Rectal smooth muscle tissue (tissue), 1 donor: Measurements from ENCODE around the gene LETM1.

Source experiments
- H3K27ac ChIP-seq: one replicate; pipeline ENCODE4 v1.7.0; 2013; ENCODE audit warnings: low read depth, low read length, inconsistent platforms
- H3K27me3 ChIP-seq: one replicate; pipeline ENCODE4 v1.7.0; 2013; ENCODE audit warnings: low read length; ENCODE audit not compliant: control insufficient read depth, insufficient read depth
- H3K36me3 ChIP-seq: one replicate; pipeline ENCODE4 v1.7.0; 2013; ENCODE audit warnings: low read length; ENCODE audit not compliant: control insufficient read depth, insufficient read depth
- H3K4me1 ChIP-seq: one replicate; pipeline ENCODE4 v1.7.0; 2013; ENCODE audit warnings: low read length; ENCODE audit not compliant: control insufficient read depth, insufficient read depth
- H3K4me3 ChIP-seq: one replicate; pipeline ENCODE4 v1.7.0; 2013; ENCODE audit warnings: low read length
- H3K9ac ChIP-seq: one replicate; pipeline ENCODE4 v1.7.0; 2013; ENCODE audit warnings: low read length

Gene LETM1

GRCh38 chr4:1870578-1871443, 14.9 kb upstream of the LETM1 start, which contains the start of gene NSD2:
Gene NSD2, plus strand, starts transcription at chr4:1871393. Its CDS starts 29,262 bp downstream, at chr4:1900655.
- Histone ChIP-seq H3K27ac (peak within 1 kb of the TSS; percentile 91), H3K9ac (peak within 1 kb of the TSS; percentile 73), H3K36me3 (no peaks in the 10 kb centered on the region), H3K4me3 (peak within 1 kb of the TSS; percentile 90), H3K27me3 (no peaks in the 10 kb centered on the region), H3K4me1 (peaks cover 9% of the 10 kb centered on the region)

GRCh38 chr4:1870328-1870577, 14.3 kb upstream of the LETM1 start:
- Histone ChIP-seq H3K4me3 (peak overlapping the region; percentile 90), H3K9ac (peak overlapping the region; percentile 73), H3K36me3 (no peaks in the 10 kb centered on the region), H3K27me3 (no peaks in the 10 kb centered on the region), H3K4me1 (peaks cover 9% of the 10 kb centered on the region), H3K27ac (peak overlapping the region; percentile 91)

- Histone ChIP-seq H3K4me1 (peaks cover 9% of the 10 kb centered on the region), H3K27ac (peak overlapping the region; percentile 91), H3K27me3 (no peaks in the 10 kb centered on the region), H3K4me3 (peak overlapping the region; percentile 90), H3K9ac (peak overlapping the region; percentile 73), H3K36me3 (no peaks in the 10 kb centered on the region)
Observed at GRCh38 chr4:1869530-1870327, 13.8 kb upstream of the LETM1 start.

- H3K4me1 ChIP-seq, result peaks cover 9% of the 10 kb centered on the region
- no peaks in the 10 kb centered on the region for H3K36me3 ChIP-seq
- H3K27me3 ChIP-seq, result peaks cover 1% of the 10 kb centered on the region
- H3K9ac ChIP-seq, result no peak overlapping the region
- H3K4me3 ChIP-seq, result no peak overlapping the region
- no peak overlapping the region for H3K27ac ChIP-seq
Observed at GRCh38 chr4:1868912-1869311, 13.0 kb upstream of the LETM1 start.

DNA sequence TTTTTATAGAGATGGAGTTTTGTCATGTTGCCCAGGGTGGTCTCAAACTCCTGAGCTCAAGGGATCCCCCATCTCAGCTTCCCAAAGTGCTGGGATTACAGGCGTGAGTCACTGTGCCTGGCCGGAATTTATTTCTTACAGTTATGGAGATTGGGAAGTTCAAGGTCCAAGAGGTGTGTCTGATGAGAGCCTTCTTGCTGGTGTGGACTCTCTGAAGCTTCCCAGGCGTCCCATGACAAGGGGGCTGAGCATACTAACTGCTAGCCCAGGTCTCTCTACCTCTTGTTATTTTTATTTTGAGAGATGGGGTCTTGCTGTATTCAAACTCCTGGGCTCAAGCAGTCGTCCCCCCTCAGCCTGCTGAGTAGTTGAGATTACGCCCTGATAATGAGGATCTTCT, 12.3 kb upstream of the LETM1 start:
- Histone ChIP-seq H3K4me1 (peaks cover 9% of the 10 kb centered on the region), H3K4me3 (no peak overlapping the region), H3K9ac (no peak overlapping the region), H3K27ac (no peak overlapping the region), H3K36me3 (no peaks in the 10 kb centered on the region), H3K27me3 (peaks cover 3% of the 10 kb centered on the region)

GRCh38 chr4:1866189-1866661, 10.3 kb upstream of the LETM1 start:
- H3K4me1 ChIP-seq, result peaks cover 4% of the 10 kb centered on the region
- H3K4me3 ChIP-seq, result no peak overlapping the region
- H3K36me3 ChIP-seq, result no peaks in the 10 kb centered on the region
- peaks cover 3% of the 10 kb centered on the region for H3K27me3 ChIP-seq
- H3K9ac ChIP-seq, result no peak overlapping the region
- H3K27ac ChIP-seq, result no peak overlapping the region

- H3K9ac ChIP-seq, result no peak overlapping the region
- no peak overlapping the region for H3K27ac ChIP-seq
- peaks cover 3% of the 10 kb centered on the region for H3K27me3 ChIP-seq
- H3K4me1 ChIP-seq, result no peaks in the 10 kb centered on the region
- H3K4me3 ChIP-seq, result no peak overlapping the region
- H3K36me3 ChIP-seq, result no peaks in the 10 kb centered on the region
Observed at GRCh38 chr4:1864076-1865008, 8.4 kb upstream of the LETM1 start.

DNA sequence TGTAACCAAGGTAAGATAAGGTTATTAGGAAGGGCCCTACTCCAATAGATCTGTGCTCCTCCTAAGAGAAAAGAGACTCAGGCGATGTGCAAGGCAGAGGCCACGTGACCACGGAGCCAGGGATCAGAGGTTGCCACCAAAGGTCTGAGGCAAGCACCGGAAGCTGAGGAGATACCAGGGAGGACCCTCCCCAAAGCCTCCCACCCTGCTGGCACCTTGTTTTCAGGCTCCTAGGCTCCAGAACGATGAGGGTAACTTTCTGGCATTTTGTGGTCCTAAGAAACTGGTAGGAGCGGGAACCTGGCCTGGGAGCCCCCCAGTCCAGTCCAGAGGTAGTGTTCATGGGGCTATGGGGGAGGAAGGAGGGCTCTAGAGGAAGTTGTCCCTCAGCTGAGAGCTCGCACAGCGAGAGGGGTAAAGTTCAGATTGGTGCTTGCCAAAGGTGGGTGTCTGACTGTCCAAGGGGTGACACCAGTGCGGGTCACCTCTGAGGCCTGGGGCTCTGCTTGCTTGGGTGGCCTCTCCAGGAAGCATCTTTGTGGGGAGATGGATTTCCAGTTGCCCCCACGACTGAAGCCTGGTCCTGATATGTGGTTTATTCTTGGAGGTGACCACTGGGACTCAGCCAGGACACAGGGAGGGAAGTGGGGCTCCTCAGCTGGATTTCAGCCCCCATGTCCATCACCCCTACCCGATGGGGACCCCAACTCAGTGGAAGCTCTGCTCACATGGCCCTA, 7.5 kb upstream of the LETM1 start:
- Histone ChIP-seq H3K27me3 (peaks cover 3% of the 10 kb centered on the region), H3K27ac (no peak overlapping the region), H3K36me3 (no peaks in the 10 kb centered on the region), H3K4me3 (no peak overlapping the region), H3K9ac (no peak overlapping the region), H3K4me1 (no peaks in the 10 kb centered on the region)

DNA sequence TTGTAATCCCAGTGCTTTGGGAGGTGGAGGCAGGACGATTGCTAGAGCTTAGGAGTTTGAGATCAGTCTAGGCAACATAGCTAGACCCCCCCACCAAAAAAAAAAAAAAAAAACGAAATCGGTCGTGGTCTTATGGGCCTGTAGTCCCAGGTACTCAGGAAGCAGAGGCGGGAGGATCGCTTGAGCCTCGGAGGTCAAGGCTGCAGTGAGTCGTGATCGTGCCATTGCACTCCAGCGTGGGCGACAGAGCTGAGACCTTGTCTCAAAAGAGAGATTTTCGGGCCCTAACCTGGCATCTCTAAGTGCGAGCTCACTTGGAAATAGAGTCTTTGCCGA, 7.0 kb upstream of the LETM1 start:
- Histone ChIP-seq H3K36me3 (no peaks in the 10 kb centered on the region), H3K9ac (no peak overlapping the region), H3K4me1 (no peaks in the 10 kb centered on the region), H3K4me3 (no peak overlapping the region), H3K27ac (no peak overlapping the region), H3K27me3 (peaks cover 3% of the 10 kb centered on the region)

DNA sequence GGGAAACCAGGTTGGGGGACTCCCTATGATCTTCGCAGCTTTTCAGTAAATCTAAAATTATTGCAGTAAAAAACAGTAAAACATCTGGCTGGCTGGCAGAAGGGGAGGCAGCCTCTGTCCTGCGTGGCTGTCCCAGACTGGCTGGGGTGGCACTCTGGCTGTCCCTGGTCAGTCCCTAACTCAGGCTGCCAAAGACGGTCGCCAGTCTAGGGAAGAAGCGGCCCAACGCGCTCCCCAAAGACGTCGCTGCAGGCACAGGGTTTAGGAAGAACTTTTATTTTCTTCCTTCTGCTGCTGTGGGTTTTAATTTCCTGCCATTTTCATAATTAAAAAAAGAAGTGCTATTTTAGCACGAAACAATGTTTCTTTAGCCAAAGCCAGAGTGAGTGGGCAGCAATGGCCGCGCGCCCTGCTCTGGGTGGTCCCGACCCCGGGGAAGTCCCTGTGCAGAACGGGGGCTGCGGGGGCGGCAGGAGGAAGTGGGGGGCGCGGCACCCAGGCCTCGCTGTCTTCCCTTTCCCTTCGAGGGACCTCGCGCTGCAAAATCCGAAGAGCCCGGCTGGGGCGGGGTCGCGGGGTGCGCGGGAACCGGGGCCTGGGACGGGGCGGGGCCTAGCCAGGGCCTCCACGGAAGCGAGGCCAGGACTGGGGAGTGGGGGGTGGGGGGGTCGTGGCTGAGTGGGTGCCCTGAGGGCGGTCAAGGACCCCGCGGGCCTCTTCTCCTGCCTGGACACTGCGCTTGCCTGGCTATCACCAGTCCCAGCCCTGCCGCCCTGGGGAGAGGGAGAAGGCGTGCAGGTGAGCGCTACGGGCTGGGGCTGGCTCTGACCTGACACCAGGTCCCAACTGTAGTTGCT, 6.3 kb upstream of the LETM1 start:
- no peak overlapping the region for H3K4me3 ChIP-seq

DNA sequence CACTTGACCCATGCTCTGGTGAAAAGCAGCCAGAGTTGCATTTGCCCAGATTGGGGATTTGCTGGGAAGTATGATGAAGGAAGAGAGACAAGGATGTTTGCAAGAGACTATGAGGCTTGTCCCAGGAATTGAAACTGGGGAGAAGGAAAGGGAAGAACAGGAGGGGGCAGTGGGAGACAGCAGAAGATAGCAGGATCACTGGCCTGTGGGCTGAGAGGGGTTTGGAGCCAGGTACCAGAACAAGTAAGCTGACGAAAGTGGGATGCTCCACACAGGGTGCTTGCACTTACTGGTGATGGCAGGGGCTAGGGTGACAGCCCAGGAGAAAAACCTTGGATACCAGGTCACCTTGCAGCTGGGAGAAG, 3.4 kb upstream of the LETM1 start:
- H3K27ac ChIP-seq, result no peak overlapping the region
- H3K4me3 ChIP-seq, result no peak overlapping the region
- no peak overlapping the region for H3K9ac ChIP-seq
- H3K36me3 ChIP-seq, result no peaks in the 10 kb centered on the region
- H3K27me3 ChIP-seq, result peaks cover 3% of the 10 kb centered on the region
- H3K4me1 ChIP-seq, result peaks cover 10% of the 10 kb centered on the region

More for the DNA sequence above, 6.3 kb upstream of the LETM1 start:
- H3K9ac ChIP-seq, result no peak overlapping the region
- peaks cover 2% of the 10 kb centered on the region for H3K4me1 ChIP-seq
- no peak overlapping the region for H3K27ac ChIP-seq
- no peaks in the 10 kb centered on the region for H3K36me3 ChIP-seq
- H3K27me3 ChIP-seq, result peaks cover 3% of the 10 kb centered on the region
